Endothelial cell of umbilical vein (primary cell): ENCODE measurements around the gene AUTS2.

Source experiments
- EZH2 ChIP-seq: IDR thresholded peaks from 2 replicates; pipeline ENCODE4 v1.6.1; 2012; ENCODE audit warnings: borderline replicate concordance, low read depth, mild to moderate bottlenecking, moderate library complexity, low read length, inconsistent platforms; ENCODE audit not compliant: severe bottlenecking
- MYC ChIP-seq: IDR thresholded peaks from one replicate; pipeline ENCODE4 v1.6.1; 2011; ENCODE audit warnings: mild to moderate bottlenecking, low read depth, low read length
- POLR2A ChIP-seq: IDR thresholded peaks from 2 replicates; pipeline ENCODE4 v1.6.1; 2012; ENCODE audit warnings: low read depth, mild to moderate bottlenecking, control low read depth, low read length
- TF ChIP-seq, protein P1 (sequence below), 2 donors: IDR thresholded peaks; 1 replicate in 1 of 2; 2 replicates in 1 of 2; pipeline ENCODE4 v1.5.1; 2011; ENCODE audit warnings: low read length in 2 of 2, mild to moderate bottlenecking in 2 of 2, moderate library complexity in 2 of 2, control low read depth in 1 of 2, inconsistent platforms in 1 of 2, low read depth in 1 of 2; ENCODE audit not compliant: insufficient read depth in 1 of 2; ENCODE audit errors: extremely low read depth in 1 of 2

DNA sequence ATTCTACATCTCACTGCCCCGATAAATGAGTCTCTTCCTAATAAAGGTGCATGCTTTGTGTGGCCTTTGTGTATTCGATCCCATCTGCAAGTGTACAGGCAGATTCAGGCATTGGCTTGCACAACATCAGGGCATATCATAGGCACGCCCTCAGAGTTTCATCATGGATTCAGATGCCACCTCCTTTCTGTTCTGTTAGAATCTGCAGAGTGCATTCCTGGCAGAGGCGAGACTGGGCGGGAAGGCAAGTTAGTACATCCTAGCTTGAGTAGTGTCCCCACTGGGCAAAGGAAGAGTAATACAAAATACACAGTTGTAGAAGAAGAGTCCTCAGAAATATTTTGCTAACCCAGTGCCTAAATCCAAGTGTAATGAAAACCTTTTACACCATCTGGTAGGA is 1187.2 kb downstream of the AUTS2 start:
- no peak for TF ChIP-seq MYC
- TF ChIP-seq, protein P1, sequence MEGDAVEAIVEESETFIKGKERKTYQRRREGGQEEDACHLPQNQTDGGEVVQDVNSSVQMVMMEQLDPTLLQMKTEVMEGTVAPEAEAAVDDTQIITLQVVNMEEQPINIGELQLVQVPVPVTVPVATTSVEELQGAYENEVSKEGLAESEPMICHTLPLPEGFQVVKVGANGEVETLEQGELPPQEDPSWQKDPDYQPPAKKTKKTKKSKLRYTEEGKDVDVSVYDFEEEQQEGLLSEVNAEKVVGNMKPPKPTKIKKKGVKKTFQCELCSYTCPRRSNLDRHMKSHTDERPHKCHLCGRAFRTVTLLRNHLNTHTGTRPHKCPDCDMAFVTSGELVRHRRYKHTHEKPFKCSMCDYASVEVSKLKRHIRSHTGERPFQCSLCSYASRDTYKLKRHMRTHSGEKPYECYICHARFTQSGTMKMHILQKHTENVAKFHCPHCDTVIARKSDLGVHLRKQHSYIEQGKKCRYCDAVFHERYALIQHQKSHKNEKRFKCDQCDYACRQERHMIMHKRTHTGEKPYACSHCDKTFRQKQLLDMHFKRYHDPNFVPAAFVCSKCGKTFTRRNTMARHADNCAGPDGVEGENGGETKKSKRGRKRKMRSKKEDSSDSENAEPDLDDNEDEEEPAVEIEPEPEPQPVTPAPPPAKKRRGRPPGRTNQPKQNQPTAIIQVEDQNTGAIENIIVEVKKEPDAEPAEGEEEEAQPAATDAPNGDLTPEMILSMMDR (IDR thresholded peaks at IDR 0.05; ENCODE audit: extremely low read depth in 1 of 2, insufficient read depth in 1 of 2, low read depth in 1 of 2, low read length in 2 of 2): no peak
- no peak for TF ChIP-seq EZH2
- no peak for TF ChIP-seq POLR2A
